ENCODE measurements around the gene FBXO46.

DNA sequence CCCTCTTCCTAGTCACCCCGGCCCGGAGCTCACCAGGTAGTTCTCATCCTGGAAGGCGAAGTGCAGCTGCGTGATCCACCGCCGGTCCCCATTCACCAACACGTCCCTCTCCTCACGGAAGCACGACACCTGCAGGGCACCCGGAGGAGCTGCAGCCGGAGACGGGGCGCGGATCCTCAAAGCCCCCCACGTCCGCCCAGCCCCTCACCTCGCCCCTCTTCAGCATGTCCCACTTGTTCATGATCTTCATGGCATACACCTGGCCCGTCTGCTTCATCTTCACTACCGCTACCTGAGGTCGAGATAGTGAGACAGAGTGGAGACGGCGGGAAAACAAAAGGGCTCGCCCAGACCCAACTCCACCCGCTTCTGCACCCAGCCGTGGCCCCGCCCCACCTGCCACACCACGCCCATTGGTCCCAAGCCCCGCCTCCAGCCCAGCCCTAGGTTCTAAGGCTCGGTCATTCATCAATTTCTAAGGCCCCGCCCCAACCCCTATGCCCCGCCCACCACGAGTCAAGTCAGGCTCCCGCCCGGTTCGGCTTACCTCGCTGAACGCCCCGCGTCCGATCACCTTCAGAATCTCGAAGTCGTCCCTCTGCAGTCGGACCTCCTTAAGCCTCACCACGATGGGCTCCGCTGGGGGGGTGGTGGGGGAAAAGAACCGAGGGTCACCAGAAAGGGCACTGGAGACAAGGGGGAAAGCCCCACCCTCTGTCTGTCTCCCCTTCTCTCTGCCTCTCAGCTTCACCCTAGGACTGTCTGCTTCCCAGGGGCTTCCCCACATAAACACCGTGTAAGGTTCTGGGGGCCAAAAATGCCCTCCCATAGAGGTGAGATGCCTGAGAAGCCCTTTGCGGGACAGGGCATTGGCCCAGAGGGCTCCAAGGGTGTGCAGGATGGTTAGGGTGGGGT lies 48.8 kb upstream of the FBXO46 start:
- TF ChIP-seq, protein P1, sequence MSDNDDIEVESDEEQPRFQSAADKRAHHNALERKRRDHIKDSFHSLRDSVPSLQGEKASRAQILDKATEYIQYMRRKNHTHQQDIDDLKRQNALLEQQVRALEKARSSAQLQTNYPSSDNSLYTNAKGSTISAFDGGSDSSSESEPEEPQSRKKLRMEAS (IDR thresholded peaks at IDR 0.05) = no peak
- TF ChIP-seq FOXA2 (IDR thresholded peaks at IDR 0.05) = no peak
- TF ChIP-seq, protein P2, sequence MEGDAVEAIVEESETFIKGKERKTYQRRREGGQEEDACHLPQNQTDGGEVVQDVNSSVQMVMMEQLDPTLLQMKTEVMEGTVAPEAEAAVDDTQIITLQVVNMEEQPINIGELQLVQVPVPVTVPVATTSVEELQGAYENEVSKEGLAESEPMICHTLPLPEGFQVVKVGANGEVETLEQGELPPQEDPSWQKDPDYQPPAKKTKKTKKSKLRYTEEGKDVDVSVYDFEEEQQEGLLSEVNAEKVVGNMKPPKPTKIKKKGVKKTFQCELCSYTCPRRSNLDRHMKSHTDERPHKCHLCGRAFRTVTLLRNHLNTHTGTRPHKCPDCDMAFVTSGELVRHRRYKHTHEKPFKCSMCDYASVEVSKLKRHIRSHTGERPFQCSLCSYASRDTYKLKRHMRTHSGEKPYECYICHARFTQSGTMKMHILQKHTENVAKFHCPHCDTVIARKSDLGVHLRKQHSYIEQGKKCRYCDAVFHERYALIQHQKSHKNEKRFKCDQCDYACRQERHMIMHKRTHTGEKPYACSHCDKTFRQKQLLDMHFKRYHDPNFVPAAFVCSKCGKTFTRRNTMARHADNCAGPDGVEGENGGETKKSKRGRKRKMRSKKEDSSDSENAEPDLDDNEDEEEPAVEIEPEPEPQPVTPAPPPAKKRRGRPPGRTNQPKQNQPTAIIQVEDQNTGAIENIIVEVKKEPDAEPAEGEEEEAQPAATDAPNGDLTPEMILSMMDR (IDR thresholded peaks at IDR 0.05; ENCODE audit: low read depth, low read length, missing input control) = peak; percentile 40
- no peak for TF ChIP-seq YY1 (IDR thresholded peaks at IDR 0.05)
- TF ChIP-seq, protein P3, sequence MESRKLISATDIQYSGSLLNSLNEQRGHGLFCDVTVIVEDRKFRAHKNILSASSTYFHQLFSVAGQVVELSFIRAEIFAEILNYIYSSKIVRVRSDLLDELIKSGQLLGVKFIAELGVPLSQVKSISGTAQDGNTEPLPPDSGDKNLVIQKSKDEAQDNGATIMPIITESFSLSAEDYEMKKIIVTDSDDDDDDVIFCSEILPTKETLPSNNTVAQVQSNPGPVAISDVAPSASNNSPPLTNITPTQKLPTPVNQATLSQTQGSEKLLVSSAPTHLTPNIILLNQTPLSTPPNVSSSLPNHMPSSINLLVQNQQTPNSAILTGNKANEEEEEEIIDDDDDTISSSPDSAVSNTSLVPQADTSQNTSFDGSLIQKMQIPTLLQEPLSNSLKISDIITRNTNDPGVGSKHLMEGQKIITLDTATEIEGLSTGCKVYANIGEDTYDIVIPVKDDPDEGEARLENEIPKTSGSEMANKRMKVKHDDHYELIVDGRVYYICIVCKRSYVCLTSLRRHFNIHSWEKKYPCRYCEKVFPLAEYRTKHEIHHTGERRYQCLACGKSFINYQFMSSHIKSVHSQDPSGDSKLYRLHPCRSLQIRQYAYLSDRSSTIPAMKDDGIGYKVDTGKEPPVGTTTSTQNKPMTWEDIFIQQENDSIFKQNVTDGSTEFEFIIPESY (IDR thresholded peaks at IDR 0.05) = no peak
- no peak for TF ChIP-seq RXRA (IDR thresholded peaks at IDR 0.05)
- peak in 1 of 2 donors; percentile 72 for TF ChIP-seq RAD21 (IDR thresholded peaks at IDR 0.05)
- no peak for TF ChIP-seq EGR1 (IDR thresholded peaks at IDR 0.05; ENCODE audit: low read depth in 2 of 2)
- TF ChIP-seq GABPA (IDR thresholded peaks at IDR 0.05 in 1 of 2, conservative IDR thresholded peaks at IDR 0.05 in 1 of 2) = no peak
- TF ChIP-seq NR2F2 (IDR thresholded peaks at IDR 0.05) = no peak
- no peak for TF ChIP-seq TAF1 (conservative IDR thresholded peaks at IDR 0.05)
- TF ChIP-seq, protein P4, sequence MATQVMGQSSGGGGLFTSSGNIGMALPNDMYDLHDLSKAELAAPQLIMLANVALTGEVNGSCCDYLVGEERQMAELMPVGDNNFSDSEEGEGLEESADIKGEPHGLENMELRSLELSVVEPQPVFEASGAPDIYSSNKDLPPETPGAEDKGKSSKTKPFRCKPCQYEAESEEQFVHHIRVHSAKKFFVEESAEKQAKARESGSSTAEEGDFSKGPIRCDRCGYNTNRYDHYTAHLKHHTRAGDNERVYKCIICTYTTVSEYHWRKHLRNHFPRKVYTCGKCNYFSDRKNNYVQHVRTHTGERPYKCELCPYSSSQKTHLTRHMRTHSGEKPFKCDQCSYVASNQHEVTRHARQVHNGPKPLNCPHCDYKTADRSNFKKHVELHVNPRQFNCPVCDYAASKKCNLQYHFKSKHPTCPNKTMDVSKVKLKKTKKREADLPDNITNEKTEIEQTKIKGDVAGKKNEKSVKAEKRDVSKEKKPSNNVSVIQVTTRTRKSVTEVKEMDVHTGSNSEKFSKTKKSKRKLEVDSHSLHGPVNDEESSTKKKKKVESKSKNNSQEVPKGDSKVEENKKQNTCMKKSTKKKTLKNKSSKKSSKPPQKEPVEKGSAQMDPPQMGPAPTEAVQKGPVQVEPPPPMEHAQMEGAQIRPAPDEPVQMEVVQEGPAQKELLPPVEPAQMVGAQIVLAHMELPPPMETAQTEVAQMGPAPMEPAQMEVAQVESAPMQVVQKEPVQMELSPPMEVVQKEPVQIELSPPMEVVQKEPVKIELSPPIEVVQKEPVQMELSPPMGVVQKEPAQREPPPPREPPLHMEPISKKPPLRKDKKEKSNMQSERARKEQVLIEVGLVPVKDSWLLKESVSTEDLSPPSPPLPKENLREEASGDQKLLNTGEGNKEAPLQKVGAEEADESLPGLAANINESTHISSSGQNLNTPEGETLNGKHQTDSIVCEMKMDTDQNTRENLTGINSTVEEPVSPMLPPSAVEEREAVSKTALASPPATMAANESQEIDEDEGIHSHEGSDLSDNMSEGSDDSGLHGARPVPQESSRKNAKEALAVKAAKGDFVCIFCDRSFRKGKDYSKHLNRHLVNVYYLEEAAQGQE (IDR thresholded peaks at IDR 0.05) = no peak
- no peak for TF ChIP-seq JUND (IDR thresholded peaks at IDR 0.05)

Data from liver (tissue), 3 donors.